ENCODE measurements around the gene DHRS3.

DNA sequence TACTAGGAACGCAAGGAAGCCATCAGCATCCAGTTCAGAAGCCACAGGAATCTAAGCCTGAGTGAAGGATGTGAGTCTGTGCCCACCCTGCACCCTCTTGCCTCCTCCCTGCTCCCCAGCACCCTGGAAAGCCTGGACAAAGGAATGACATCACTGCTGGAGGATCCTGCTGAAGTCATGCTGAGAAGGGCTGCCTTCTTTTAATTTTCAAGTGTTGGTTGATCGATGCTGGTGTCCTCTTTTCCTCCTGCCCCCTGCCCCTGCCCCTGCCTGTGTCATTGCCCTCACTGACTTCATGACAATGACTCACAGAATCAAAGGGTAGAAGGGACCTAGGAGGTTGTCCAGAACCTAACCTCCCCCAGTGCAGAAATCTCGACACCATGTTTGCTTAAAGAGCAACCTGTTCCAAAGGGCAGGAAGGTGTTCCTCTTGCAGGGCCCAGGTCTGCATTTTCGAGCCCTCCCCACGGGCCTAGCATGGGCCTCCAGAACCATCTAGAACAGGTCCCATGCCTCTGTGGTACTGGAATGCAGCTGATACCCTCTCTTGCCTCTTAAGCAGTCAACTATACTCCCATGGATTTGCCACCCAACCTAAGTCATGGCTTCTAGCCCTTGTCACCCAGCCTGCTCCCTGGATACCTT is 9.6 kb downstream of the DHRS3 start:
- TF ChIP-seq ZNF274 (IDR thresholded peaks at IDR 0.05; ENCODE audit: low read depth, low read length) (no peak), YY1 (IDR thresholded peaks at IDR 0.05; ENCODE audit: insufficient read depth, insufficient read length) (no peak), SUZ12 (IDR thresholded peaks at IDR 0.05; ENCODE audit: extremely low read depth, insufficient read depth, insufficient read length) (no peak)
